PC-3 (cell line): ENCODE data around the gene PRKN.

Experiments
- CTCF ChIP-seq: fragments of 300-600 bp; sonication (generic); conservative IDR thresholded peaks from 2 replicates; pipeline ENCODE4 v1.5.1; 2017; ENCODE audit warnings: antibody characterized with exemption, low read depth, mild to moderate bottlenecking, low read length
- EZH2 ChIP-seq: fragments of 300-600 bp; sonication (generic); IDR thresholded peaks from one replicate; pipeline ENCODE4 v1.6.1; 2017; ENCODE audit warnings: antibody characterized with exemption, mild to moderate bottlenecking, low read length; ENCODE audit not compliant: unreplicated experiment

DNA sequence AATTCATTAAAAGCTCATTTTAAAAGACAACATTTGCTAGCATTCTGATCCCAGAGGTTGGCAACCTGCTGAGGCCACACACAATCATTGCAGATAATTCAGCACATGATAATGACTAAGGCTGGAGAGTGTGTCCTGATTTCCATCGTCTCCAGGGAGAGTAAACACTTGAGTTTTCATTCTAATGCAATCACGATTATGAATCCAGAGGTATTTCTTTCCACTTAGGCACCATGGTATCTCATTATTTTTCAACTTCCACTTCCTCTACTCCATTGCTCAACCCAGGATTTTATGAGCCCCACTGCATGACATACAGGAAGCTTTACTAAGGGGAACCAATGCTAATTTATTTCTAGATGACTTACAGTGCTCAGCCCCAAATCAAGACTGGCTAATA, 1179.9 kb downstream of the PRKN start:
- TF ChIP-seq CTCF (no peak), EZH2 (no peak)
